ENCODE data around the gene HOXA7.

The HOXA7 gene

GRCh38 chr7:27118580-27118979 is 37.9 kb downstream of the HOXA7 start:
- DNase-seq (ENCODE audit: low read depth) = no peak

DNA sequence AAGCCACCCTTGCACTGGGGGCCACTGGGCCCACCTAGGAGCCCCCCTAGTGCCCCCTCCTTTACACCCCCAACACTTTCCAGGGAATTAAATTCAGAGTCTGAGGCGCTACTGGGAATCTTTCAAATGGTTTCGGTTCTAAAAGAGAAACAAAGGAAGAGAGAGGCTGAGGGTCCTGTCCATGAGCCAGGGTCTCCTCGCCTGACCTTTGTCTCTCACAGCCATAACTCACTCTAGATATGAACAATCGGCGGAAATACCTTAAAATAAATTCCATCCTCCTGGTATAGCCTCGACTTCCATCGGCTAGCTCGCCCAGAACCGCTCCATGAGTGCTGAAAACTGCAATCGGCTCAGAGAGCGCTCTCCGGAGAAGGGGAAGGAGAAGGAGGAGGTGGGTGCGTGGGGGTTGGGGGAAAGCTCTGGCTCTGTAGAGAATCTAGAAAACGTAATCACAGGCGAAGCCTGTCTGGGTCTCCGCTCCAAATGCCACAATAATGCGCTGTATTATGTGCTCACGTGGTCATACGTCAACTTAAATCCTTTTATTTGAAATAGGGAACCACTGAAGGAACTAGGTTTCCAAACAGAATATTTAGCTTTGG is 38.5 kb downstream of the HOXA7 start:
- no peak for DNase-seq (ENCODE audit: low read depth)

DNA sequence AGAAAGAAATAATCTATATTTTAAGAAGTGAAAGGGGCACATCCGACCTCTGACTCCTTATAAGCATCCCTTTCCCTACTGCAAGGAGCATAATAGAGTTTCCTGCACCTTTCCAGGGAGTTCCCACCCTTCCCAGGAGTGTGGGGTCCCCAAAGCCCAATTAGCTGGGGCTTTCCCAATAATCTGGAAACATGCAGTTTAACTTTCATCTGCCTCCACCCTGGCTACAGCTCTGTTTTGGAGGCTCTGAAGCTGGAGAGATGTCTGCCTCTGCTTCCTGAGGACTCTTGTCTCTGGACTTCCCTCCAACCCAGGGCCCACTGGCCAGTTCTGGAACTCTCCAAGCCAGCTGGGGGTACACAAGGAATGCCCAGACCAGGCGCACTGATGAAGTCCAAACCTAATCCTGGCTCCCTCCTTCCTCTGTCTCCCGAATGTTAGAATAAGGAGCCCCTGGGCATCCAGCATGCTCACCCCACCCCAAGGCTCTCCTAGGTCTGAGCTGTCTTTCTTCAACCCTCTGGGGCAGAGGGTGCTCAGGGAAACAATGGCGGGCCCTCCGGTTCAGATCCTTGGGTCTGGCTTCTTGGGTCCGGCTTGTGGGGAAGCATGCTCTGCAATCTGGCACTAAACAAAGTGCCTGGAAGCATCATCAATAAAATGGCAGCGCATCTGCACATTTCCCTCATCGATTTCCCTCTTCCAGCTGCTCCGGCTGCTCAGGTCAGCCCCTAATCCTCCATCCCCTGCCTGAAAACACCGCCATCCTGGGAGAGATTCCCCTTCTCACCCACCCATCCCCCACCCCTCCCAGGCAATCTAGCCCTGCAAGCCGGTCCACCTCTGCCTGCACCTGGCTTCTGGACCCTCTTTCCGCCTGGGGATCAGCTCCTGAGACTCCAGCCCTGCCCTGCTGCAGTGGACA is 39.3 kb downstream of the HOXA7 start:
- no peak for DNase-seq (ENCODE audit: low read depth)

- DNase-seq (ENCODE audit: low read depth) = no peak
Observed at GRCh38 chr7:27116031-27116961, 40.2 kb downstream of the HOXA7 start.

DNA sequence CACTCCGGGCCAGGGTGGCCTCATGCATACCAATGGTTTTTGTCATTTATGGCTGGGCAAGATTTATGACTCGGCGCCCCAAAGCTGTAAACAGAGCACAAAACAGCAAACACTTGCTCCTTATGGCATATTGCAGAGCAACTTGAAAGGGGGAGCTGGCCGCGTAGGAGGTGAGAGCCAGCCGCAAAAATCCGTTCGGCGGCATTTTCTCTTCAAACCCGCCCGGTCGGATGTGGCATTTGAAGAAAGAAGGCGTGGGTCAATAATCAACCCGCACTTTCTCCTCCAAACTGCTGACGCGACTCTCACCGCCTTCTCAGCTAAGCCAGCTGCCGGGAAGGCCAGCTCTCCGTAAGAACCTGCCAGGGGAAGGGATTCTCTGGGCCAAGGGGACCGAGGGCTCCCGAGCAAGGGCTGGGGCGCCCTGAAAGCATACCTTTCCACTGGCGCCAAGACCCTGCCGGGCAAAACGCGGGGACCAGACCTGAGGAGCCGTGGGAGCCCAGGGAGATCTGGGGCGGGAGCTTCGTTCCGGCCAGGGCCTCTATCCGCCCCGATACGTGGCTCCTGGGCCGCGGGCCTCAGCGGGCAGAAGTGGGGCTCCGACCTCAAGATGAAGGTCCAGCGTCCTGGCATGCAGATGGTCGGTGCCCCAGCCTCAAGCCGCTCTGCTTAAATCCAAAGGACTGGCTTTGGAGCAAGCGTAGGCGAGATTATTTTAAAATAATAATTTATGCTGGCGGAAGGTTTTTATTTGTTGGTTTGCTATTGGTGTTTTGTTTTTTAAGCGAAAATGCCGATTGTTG is 41.1 kb downstream of the HOXA7 start:
- no peak for DNase-seq (ENCODE audit: low read depth)

DNA sequence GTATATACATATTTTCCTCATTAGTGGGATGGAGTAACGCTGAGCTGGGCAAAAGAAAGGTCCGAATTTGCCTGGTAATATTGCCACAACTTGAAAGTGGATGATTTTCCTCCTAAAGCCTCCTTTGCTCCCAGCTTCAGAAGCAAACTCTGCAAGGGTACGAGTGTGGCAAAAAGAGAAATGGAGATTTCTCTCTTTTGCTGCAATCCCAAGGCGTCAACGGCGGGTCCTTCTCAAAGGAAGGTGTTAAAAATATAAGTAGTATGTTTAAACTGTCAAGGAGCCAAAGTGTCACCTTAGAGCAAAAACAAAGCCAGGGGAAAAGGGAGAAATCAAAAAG is 41.6 kb downstream of the HOXA7 start:
- no peak for DNase-seq (ENCODE audit: low read depth)

DNA sequence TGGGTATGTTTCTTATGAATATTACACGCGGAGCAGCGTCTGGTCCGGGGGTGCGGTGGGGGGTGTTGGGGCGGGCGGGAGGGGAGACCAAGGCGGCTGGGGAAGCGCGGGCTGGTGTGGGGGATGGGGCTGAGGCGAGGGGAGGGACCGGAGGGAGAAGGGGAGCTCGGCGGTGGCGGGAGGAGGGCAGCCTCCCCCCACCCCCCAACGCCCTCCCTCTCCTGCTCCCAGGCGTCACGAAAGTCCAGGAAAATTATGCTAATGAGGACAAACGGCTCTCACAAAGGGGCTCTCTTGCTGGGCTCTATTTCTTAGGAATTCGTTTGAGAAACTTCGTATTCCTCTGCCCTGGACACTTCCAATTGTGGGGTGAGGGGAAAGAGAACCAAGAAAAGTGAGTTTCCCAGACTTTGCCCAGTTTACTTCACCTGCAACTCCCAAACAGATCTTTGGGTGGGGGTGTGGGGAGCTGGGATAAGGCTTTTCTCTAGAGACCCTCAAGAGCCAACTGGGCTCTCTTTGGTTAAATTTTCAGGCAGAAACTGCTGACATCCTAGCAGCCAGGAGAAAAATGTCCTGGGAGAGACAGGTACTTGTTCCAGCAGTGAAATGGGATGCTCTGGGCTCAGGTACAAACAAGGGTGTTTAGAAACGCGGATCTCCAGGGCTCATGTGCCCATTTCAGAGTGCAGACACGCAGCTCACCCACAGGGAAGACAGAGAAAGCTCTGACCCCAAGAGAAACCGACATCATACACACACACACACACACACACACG is 42.3 kb downstream of the HOXA7 start:
- no peak for DNase-seq (ENCODE audit: low read depth)

- DNase-seq (ENCODE audit: low read depth) = no peak
Observed at GRCh38 chr7:27112955-27113949, 43.2 kb downstream of the HOXA7 start.

- DNase-seq (ENCODE audit: low read depth) = no peak
Observed at GRCh38 chr7:27112361-27112760, 44.1 kb downstream of the HOXA7 start.

DNA sequence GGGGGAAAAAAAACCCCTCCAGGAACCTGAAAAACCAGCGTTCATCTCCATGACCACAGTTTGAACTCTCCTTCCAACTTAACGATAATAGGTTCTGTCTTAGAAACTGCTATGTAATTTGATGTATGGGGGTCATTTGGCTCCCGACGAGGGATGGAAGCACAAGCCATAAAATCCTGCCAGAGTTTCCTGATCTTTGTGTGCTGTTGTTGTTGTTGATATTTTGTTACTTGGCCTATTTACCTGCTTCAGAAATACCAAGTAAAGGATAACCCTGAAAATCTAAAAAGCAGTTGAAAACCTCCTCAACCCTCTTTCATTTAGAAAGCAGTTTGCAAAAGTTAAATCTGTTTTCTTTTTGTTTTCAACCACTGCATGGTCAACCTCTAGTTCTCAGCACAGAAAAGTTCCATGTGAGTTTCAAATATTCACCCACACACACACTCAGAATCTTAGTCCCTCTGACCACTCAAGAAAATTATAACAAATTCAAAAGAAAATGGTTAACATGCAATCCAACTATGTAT is 44.7 kb downstream of the HOXA7 start:
- no peak for DNase-seq (ENCODE audit: low read depth)

- DNase-seq (ENCODE audit: low read depth) = no peak
Observed at GRCh38 chr7:27111042-27111750, 45.3 kb downstream of the HOXA7 start.

- no peak for DNase-seq (ENCODE audit: low read depth)
Observed at GRCh38 chr7:27110186-27111031, 46.1 kb downstream of the HOXA7 start.

GRCh38 chr7:27109466-27110185 is 46.8 kb downstream of the HOXA7 start:
- DNase-seq (ENCODE audit: low read depth) = no peak

DNA sequence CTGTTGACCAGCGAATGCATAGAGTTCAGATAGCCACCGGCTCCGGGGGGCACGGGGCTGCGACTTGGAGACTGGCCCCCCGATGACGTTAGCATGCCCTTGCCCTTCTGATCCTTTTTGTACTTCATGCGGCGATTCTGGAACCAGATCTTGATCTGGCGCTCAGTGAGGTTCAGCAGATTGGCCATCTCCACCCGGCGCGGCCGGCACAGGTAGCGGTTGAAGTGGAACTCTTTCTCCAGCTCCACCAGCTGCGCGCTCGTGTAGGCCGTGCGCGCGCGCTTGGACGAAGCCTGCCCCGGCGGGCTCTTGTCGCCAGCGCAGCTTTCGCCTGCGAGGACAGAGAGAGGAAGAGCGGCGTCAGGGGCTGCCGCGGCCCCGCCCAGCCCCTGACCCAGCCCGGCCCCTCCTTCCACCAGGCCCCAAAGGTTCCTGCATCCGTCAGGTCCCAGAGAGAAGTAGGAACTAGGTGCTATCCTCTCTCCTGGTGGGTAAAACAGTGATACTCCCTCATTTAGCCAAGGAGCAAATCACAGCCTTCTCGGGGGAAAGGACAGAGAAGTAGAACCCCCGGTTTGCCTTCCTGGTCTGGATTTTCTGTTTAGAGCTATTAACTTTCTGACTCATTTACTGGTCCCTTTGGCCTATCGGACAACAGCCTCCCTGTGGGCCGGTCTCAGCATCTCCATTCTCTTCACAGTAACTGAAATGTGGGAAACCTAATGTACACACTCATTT is 47.9 kb downstream of the HOXA7 start:
- no peak for DNase-seq (ENCODE audit: low read depth)

DNA sequence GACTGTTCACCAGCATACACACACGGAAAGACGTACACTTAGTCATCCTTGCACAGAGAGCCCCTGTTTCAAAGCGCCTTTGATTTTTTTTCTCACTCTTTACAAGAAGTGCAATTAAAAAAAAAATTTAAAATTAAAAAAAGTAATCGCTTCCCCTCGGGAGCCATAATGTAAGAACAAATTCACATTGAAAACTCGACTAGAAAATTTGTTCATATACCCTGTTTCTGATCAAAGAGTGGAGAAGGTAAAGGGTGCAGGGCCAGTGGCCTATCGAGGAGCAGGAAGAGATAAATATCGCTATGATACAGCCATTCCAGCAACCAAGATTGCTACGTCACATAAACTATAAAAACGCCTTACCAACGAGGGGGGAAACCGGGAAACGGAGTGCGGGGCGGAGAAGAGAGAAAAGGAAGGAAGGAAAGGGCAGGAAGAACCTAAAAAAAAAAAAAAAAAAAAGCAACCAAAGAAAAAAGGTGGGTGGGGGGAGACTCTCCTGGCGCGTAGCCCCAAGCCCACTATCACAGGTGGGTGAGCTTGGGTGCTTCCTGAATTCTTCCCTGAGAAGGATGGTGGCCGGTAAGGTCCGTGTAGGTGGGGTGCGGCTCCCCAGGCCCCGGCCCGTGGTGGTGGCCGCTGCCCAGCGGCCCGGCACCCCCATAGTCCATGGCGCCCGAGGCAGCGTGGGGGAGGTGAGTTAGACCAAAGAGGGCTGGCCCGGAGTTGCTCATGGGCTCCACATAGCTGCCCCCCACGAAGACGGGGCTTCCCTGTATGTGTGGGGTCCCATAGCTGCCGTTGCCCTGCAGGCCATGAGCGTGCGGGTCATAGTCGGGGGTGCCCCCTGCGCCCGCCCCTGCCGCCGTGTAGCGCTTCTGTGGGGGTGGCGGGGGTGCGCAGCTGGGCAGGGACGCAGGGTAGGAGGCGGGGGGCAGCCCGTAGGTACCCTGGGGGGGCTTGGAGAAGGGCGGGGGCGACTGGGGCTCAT is 48.8 kb downstream of the HOXA7 start:
- DNase-seq (ENCODE audit: low read depth) = no peak
